ENCODE measurements around the gene NFATC4.

DNA sequence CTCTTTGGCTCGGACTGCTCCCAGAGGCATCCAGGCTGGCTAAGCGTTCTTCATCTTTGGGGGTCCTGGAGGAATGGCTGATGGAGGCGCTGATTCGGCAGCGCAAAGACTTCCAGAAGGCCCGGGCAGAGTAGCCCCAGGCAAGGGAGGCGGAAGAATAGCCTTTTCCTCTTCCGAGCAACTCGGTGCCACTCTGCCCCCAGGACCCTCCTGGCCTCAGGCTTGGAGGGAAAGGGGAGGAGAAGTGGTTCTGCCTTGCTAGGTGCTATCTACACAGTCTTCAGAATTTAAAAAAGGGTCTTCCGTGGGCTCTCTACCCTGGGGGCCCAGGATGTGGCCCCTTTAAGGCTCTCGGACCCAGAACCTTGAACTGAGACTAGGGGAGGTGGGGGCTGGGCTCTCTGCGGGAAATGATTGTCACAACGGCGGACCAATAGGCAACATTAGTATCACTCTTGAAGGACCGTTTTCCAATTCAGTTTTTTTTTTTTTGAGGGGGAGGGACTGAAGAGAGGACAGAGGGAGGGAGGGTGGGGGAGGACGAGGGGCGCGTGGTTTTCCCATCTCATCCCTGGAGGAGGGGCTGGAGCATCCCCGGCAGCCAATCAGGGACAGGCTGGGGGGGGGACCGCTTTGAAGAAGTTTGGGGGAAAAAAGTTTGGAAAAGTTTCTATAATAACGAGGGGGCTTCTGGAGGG is at the start of gene NFATC4:
- TF ChIP-seq, protein P1, sequence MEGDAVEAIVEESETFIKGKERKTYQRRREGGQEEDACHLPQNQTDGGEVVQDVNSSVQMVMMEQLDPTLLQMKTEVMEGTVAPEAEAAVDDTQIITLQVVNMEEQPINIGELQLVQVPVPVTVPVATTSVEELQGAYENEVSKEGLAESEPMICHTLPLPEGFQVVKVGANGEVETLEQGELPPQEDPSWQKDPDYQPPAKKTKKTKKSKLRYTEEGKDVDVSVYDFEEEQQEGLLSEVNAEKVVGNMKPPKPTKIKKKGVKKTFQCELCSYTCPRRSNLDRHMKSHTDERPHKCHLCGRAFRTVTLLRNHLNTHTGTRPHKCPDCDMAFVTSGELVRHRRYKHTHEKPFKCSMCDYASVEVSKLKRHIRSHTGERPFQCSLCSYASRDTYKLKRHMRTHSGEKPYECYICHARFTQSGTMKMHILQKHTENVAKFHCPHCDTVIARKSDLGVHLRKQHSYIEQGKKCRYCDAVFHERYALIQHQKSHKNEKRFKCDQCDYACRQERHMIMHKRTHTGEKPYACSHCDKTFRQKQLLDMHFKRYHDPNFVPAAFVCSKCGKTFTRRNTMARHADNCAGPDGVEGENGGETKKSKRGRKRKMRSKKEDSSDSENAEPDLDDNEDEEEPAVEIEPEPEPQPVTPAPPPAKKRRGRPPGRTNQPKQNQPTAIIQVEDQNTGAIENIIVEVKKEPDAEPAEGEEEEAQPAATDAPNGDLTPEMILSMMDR (IDR thresholded peaks at IDR 0.05 in 8 of 11, conservative IDR thresholded peaks at IDR 0.05 in 3 of 11): no peak
- no peak for TF ChIP-seq POLR2AphosphoS5 (IDR thresholded peaks at IDR 0.05)

Data from spleen (tissue), 7 donors.